ENCODE results near the gene KRT23. TPM values are rescaled to one million over a fixed set of nuclear protein-coding genes. Genes with fewer than 3 reads are reported as not detected.

KRT23 gene
- total and polyA plus RNA-seq, 12 donors, result 0.03 TPM; not detected in 11

GRCh38 chr17:40896916-40897455 lies 40.5 kb downstream of the KRT23 start:
- no peak overlapping the region for H3K27ac ChIP-seq

GRCh38 chr17:40895106-40895730 lies 42.2 kb downstream of the KRT23 start:
- H3K27me3 ChIP-seq, result no peaks in the 10 kb centered on the region
- intact Hi-C loops (cut with DNase I), result no loop called here
- no peak overlapping the region for H3K27ac ChIP-seq
- H3K36me3 ChIP-seq (replicated peaks in 1 of 2), result no peaks in the 10 kb centered on the region
- WGBS, 4 donors, result 60 to 69% (median 63%) methylated on average over 9 of the region's 9 CpGs
- no peaks in the 10 kb centered on the region for H3K9me3 ChIP-seq (replicated peaks in 1 of 3)
- DNase-seq, result no peak
- H3K4me3 ChIP-seq, result no peak overlapping the region
- TF ChIP-seq CTCF (IDR thresholded peaks at IDR 0.05) (no peak), POLR2A (IDR thresholded peaks at IDR 0.05) (no peak)
- no peaks in the 10 kb centered on the region for H3K4me1 ChIP-seq (replicated peaks in 1 of 2)

More at GRCh38 chr17:40896916-40897455, 40.5 kb downstream of the KRT23 start:
- Histone ChIP-seq H3K4me1 (replicated peaks in 1 of 2) (no peaks in the 10 kb centered on the region), H3K36me3 (replicated peaks in 1 of 2) (no peaks in the 10 kb centered on the region), H3K27me3 (no peaks in the 10 kb centered on the region), H3K9me3 (replicated peaks in 1 of 3) (no peaks in the 10 kb centered on the region), H3K4me3 (no peak overlapping the region)
- 75 to 89% (median 83%) methylated on average over 4 of the region's 4 CpGs for WGBS, 4 donors
- no peak for TF ChIP-seq POLR2A (IDR thresholded peaks at IDR 0.05)
- TF ChIP-seq CTCF (IDR thresholded peaks at IDR 0.05), result no peak
- intact Hi-C loops (cut with DNase I), result no loop called here
- no peak for DNase-seq

GRCh38 chr17:40888196-40888720 lies 49.2 kb downstream of the KRT23 start:
- TF ChIP-seq POLR2A (IDR thresholded peaks at IDR 0.05) (no peak), CTCF (IDR thresholded peaks at IDR 0.05) (no peak)
- intact Hi-C loops (cut with DNase I), result no loop called here
- Histone ChIP-seq H3K27ac (no peak overlapping the region), H3K36me3 (replicated peaks in 1 of 2) (no peaks in the 10 kb centered on the region), H3K4me1 (replicated peaks in 1 of 2) (no peaks in the 10 kb centered on the region), H3K4me3 (no peak overlapping the region), H3K9me3 (replicated peaks in 1 of 3) (no peaks in the 10 kb centered on the region), H3K27me3 (peaks cover 15% of the 10 kb centered on the region)
- WGBS, 4 donors, result 63 to 77% (median 72%) methylated on average over 2 of the region's 2 CpGs
- DNase-seq, result no peak

GRCh38 chr17:40886090-40886489 lies 51.4 kb downstream of the KRT23 start:
- no peak overlapping the region for H3K4me3 ChIP-seq
- no peaks in the 10 kb centered on the region for H3K9me3 ChIP-seq (replicated peaks in 1 of 3)
- H3K4me1 ChIP-seq (replicated peaks in 1 of 2), result no peaks in the 10 kb centered on the region
- no peak for TF ChIP-seq POLR2A (IDR thresholded peaks at IDR 0.05)
- TF ChIP-seq CTCF (IDR thresholded peaks at IDR 0.05), result no peak
- WGBS, 4 donors, result 63 to 81% (median 79%) methylated on average over 3 of the region's 3 CpGs
- DNase-seq, result no peak
- intact Hi-C loops (cut with DNase I), result no loop called here
- H3K27ac ChIP-seq, result no peak overlapping the region
- H3K36me3 ChIP-seq (replicated peaks in 1 of 2), result no peaks in the 10 kb centered on the region
- H3K27me3 ChIP-seq, result peaks cover 15% of the 10 kb centered on the region
